Breast epithelium (tissue), 4 donors: ENCODE results near the gene LILRB2. TPM values are rescaled to one million over a fixed set of nuclear protein-coding genes. Genes with fewer than 3 reads are reported as not detected.
A peak's percentile ranks its signal among the peaks of the same experiment; 100 is the strongest.

Source experiments
- DNase-seq, 2 donors: peaks; one replicate each; pipeline ENCODE4 v3.0.0-alpha.2; 2019; ENCODE audit warnings: low spot score in 2 of 2
- H3K27ac ChIP-seq, 2 donors: fragments of 200-600 bp; sonication (generic) in 1 of 2; one replicate each; pipeline ENCODE4 v1.5.1; 2016 to 2019; ENCODE audit warnings: mild to moderate bottlenecking in 1 of 2
- H3K27me3 ChIP-seq, 2 donors: fragments of 200-600 bp; sonication (generic) in 1 of 2; one replicate each; pipeline versions ENCODE4 v1.5.1 to v1.6.0; 2017 to 2019; ENCODE audit warnings: control low read depth in 1 of 2, mild to moderate bottlenecking in 1 of 2
- H3K36me3 ChIP-seq: fragments of 200-600 bp; one replicate; pipeline ENCODE4 v1.5.1; 2019
- H3K4me1 ChIP-seq, 2 donors: fragments of 200-600 bp; sonication (generic); one replicate each; pipeline ENCODE4 v1.5.1; 2016 to 2019; ENCODE audit warnings: control low read depth in 1 of 2
- H3K4me3 ChIP-seq, 3 donors: fragments of 200-600 bp; sonication (generic); 1 replicate in 2 of 3; 2 replicates in 1 of 3; pipeline ENCODE4 v1.5.1; 2016 to 2019; ENCODE audit warnings: mild to moderate bottlenecking in 3 of 3, moderate library complexity in 2 of 3
- H3K9me3 ChIP-seq, 2 donors: fragments of 200-600 bp; sonication (generic) in 1 of 2; one replicate each; pipeline ENCODE4 v1.5.1; 2016 to 2019; ENCODE audit warnings: control low read depth in 1 of 2
- POLR2A ChIP-seq: fragments of 450-650 bp; IDR thresholded peaks from one replicate; pipeline ENCODE4 v1.6.1; 2016; ENCODE audit warnings: antibody characterized with exemption, mild to moderate bottlenecking, moderate library complexity
- POLR2AphosphoS5 ChIP-seq, 3 donors: sonication (generic); formaldehyde crosslinking; IDR thresholded peaks; one replicate each; pipeline ENCODE4 v1.6.1; 2017; ENCODE audit warnings: antibody characterized with exemption in 3 of 3
- intact Hi-C: fragments of 100-400 bp; cut with DNase I; formaldehyde crosslinking; loops from one replicate; pipeline ENCODE4 v1.15.1; 2023; ENCODE audit warnings: low total_unique reads
- total RNA-seq, 3 donors: library from RNA; depleted of rRNA; stranded (reverse); fragments of >200 nt; gene quantifications; one replicate each; pipeline ENCODE4 v1.1.0, GENCODE V29; 2016
- TF ChIP-seq, protein P1 (sequence below), 3 donors: fragments of 450-650 bp; IDR thresholded peaks; one replicate each; pipeline ENCODE4 v1.5.1; 2016 to 2017; ENCODE audit warnings: antibody characterized with exemption in 3 of 3, mild to moderate bottlenecking in 3 of 3, moderate library complexity in 3 of 3

The LILRB2 gene
- total RNA-seq, 3 donors from 2014 or later: 0.98 to 3.5 (median 1.8) TPM

- Histone ChIP-seq H3K27ac (no peak overlapping the region), H3K4me3 (no peak overlapping the region), H3K36me3 (no peaks in the 10 kb centered on the region), H3K9me3 (no peaks in the 10 kb centered on the region), H3K4me1 (no peaks in the 10 kb centered on the region), H3K27me3 (peaks cover 0 to 42% of the 10 kb centered on the region in 2 donors)
- TF ChIP-seq, protein P1, sequence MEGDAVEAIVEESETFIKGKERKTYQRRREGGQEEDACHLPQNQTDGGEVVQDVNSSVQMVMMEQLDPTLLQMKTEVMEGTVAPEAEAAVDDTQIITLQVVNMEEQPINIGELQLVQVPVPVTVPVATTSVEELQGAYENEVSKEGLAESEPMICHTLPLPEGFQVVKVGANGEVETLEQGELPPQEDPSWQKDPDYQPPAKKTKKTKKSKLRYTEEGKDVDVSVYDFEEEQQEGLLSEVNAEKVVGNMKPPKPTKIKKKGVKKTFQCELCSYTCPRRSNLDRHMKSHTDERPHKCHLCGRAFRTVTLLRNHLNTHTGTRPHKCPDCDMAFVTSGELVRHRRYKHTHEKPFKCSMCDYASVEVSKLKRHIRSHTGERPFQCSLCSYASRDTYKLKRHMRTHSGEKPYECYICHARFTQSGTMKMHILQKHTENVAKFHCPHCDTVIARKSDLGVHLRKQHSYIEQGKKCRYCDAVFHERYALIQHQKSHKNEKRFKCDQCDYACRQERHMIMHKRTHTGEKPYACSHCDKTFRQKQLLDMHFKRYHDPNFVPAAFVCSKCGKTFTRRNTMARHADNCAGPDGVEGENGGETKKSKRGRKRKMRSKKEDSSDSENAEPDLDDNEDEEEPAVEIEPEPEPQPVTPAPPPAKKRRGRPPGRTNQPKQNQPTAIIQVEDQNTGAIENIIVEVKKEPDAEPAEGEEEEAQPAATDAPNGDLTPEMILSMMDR (IDR thresholded peaks at IDR 0.05): no peak
- no peak for TF ChIP-seq POLR2A
- no peak for TF ChIP-seq POLR2AphosphoS5 (IDR thresholded peaks at IDR 0.05)
- peak in 1 of 2 donors; percentile 19 for DNase-seq
- intact Hi-C loops: no loop called here
Measured at GRCh38 chr19:54312011-54312410, 31.1 kb upstream of the LILRB2 start.

- peaks cover 0 to 36% of the 10 kb centered on the region in 2 donors for H3K27me3 ChIP-seq
- no peaks in the 10 kb centered on the region for H3K9me3 ChIP-seq
- DNase-seq: peak in 1 of 2 donors; percentile 25
- intact Hi-C loops: no loop called here
- no peak overlapping the region for H3K27ac ChIP-seq
- no peaks in the 10 kb centered on the region for H3K4me1 ChIP-seq
- TF ChIP-seq POLR2A (no peak), POLR2AphosphoS5 (IDR thresholded peaks at IDR 0.05) (no peak)
- TF ChIP-seq, protein P1 (IDR thresholded peaks at IDR 0.05): no peak
- no peak overlapping the region for H3K4me3 ChIP-seq
- no peaks in the 10 kb centered on the region for H3K36me3 ChIP-seq
Measured at GRCh38 chr19:54311486-54311885, 30.6 kb upstream of the LILRB2 start.

DNA sequence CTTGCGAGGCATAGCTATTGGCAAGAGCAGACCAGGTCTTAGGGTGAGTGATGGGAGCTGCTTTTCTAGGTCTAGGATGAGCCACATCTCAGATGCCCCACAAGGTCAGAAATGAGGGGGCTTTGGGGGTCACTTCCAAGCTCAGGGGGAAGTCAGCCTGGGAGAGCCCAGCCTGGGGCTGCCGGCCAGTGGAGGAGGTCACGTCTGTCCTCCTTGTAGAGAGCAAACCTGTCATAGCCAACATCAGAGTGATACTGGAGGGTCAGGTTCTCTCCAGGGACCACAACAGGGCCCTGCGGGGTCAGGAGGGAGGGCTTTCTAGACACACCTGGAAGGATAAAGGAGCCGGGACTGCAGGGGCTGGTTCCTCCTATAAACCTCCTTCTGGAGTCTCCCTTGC lies 29.6 kb upstream of the LILRB2 start:
- peaks cover 0 to 39% of the 10 kb centered on the region in 2 donors for H3K27me3 ChIP-seq
- TF ChIP-seq, protein P1 (IDR thresholded peaks at IDR 0.05): no peak
- TF ChIP-seq POLR2A: no peak
- no peak for TF ChIP-seq POLR2AphosphoS5 (IDR thresholded peaks at IDR 0.05)
- H3K27ac ChIP-seq: no peak overlapping the region
- no peak overlapping the region for H3K4me3 ChIP-seq
- no peaks in the 10 kb centered on the region for H3K4me1 ChIP-seq
- intact Hi-C loops: no loop called here
- DNase-seq: no peak
- H3K9me3 ChIP-seq: no peaks in the 10 kb centered on the region
- no peaks in the 10 kb centered on the region for H3K36me3 ChIP-seq

GRCh38 chr19:54309811-54310210 lies 28.9 kb upstream of the LILRB2 start:
- H3K9me3 ChIP-seq: no peaks in the 10 kb centered on the region
- no peaks in the 10 kb centered on the region for H3K36me3 ChIP-seq
- TF ChIP-seq, protein P1 (IDR thresholded peaks at IDR 0.05): no peak
- TF ChIP-seq POLR2A (no peak), POLR2AphosphoS5 (IDR thresholded peaks at IDR 0.05) (no peak)
- H3K4me1 ChIP-seq: no peaks in the 10 kb centered on the region
- no peak overlapping the region for H3K4me3 ChIP-seq
- no peak overlapping the region for H3K27ac ChIP-seq
- DNase-seq: peak in 1 of 2 donors; percentile 40
- intact Hi-C loops: no loop called here
- H3K27me3 ChIP-seq: peaks cover 0 to 42% of the 10 kb centered on the region in 2 donors

DNA sequence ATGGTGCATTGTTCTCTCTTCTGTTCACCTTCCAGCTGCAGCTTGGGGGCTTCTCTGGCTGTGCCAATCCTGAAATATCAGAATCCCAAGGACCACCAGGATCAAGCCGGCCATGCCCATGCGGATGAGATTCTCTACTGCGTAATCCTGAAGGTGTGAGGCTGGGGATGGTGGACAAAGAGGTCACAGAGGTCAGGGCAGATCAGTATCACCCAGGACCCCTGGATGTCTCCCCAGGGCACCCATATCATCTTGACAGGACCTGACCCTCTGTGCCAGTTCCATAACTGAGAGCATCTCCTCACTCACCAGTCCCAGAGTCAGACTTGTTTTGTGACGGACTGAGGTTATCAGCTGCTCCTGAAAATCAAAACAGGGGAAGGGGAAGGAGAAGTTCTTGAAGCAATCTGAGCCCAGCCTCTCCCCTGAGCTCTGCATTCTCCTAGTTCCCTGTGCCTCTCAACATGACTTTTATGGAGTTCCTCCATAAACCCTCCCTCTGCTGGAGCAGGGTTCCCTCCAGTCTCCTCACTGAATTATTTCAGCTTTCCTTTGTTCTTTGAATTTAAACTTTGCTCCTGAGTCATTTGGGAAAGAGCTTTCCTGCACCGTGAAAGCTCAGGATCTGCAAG lies 26.6 kb upstream of the LILRB2 start:
- H3K36me3 ChIP-seq: no peaks in the 10 kb centered on the region
- peak in 1 of 2 donors; percentile 35 for DNase-seq
- no peaks in the 10 kb centered on the region for H3K4me1 ChIP-seq
- H3K27me3 ChIP-seq: peaks cover 0 to 31% of the 10 kb centered on the region in 2 donors
- no peaks in the 10 kb centered on the region for H3K9me3 ChIP-seq
- no peak overlapping the region for H3K4me3 ChIP-seq
- H3K27ac ChIP-seq: no peak overlapping the region
- TF ChIP-seq, protein P1 (IDR thresholded peaks at IDR 0.05): no peak
- no peak for TF ChIP-seq POLR2A
- TF ChIP-seq POLR2AphosphoS5 (IDR thresholded peaks at IDR 0.05): no peak
- intact Hi-C loops: no loop called here
